ENCODE measurements around the gene AMIGO2.

AMIGO2 gene

GRCh38 chr12:47032644-47033043 is 47.1 kb downstream of the AMIGO2 start:
- no peak for DNase-seq

- no peak for DNase-seq
Observed at GRCh38 chr12:47029903-47030302, 49.9 kb downstream of the AMIGO2 start.

DNA sequence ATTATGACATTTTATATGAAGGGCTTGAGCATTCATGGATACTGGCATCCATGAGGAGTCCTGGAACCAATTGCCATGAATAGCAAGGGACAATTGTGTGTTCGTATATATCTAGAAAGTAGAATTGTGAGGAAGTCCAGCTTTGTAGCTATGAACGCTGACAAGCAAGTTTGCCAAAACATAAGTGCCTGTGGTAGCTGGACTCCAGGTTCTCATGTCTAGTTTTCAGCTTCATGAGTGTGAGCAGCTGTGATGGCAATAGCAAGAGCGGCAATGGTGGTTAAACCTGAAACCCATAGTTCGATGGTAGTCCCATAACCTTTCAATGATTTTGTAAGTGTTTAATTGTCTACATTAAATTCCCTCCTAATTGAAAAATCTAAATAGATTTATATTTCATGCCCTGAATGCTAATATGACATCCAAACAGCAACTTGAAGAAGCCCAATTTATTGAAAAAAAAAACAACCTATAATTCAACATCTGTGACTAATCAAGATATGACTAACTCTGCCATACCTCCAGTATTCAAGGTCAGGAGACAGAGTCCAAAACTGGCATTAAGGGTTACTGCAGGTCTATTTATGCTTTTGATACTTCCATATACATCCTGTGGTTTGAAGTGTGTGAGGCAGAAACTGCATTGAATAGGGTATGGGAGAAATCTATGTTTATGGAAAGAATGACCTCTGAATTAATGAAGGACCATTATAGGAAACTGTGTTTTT is 50.6 kb downstream of the AMIGO2 start:
- no peak for DNase-seq

DNA sequence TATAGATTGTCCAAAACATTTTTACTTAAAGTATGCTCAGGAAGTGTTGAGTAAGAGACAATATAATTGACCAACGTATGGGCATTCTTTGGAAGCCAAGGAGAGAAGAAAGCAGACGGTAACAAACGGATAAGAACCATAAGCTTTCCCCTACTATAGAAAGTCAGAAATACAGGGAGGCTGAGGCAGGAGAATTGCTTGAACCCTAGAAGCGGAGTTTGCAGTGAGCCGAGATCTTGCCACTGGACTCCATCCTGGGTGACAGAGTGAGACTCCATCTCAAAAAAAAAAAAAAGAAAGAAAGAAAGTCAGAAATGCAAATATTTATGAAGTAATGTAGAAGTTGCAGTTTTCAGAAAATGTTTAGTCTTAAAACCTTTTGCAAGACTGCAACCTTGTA is 51.6 kb downstream of the AMIGO2 start:
- no peak for DNase-seq

All from 8988T (cell line).